HG03103 (cell line): ENCODE data around the gene NFIC.

Experiments
- ATAC-seq: cut with Tn5 transposase; IDR thresholded peaks from one replicate; pipeline ENCODE4 v1.9.1; 2021; ENCODE audit warnings: low read depth; ENCODE audit not compliant: unreplicated experiment

Gene NFIC

GRCh38 chr19:3518255-3518654, 151.9 kb downstream of the NFIC start:
- no peak for ATAC-seq

- no peak for ATAC-seq
Measured at GRCh38 chr19:3518659-3519058, 152.3 kb downstream of the NFIC start.
